ENCODE data around the gene DLL4.

The DLL4 gene

GRCh38 chr15:40926659-40927494 is 2.3 kb upstream of the DLL4 start:
- DNase-seq (ENCODE audit: low read depth) = no peak

GRCh38 chr15:40927495-40927872 is 1.7 kb upstream of the DLL4 start:
- DNase-seq (ENCODE audit: low read depth) = no peak

- no peak for DNase-seq (ENCODE audit: low read depth)
Measured at GRCh38 chr15:40927873-40928806, 1.0 kb upstream of the DLL4 start.

GRCh38 chr15:40929660-40930429 is 705 bp downstream of the DLL4 start:
- no peak for DNase-seq (ENCODE audit: low read depth)

- DNase-seq (ENCODE audit: low read depth) = no peak
Measured at GRCh38 chr15:40930430-40931299, 1.5 kb downstream of the DLL4 start.

- DNase-seq (ENCODE audit: low read depth) = no peak
Measured at GRCh38 chr15:40931300-40932142, 2.4 kb downstream of the DLL4 start.

GRCh38 chr15:40932156-40932555 is 3.0 kb downstream of the DLL4 start:
- no peak for DNase-seq (ENCODE audit: low read depth)

- no peak for DNase-seq (ENCODE audit: low read depth)
Measured at GRCh38 chr15:40932649-40933516, 3.7 kb downstream of the DLL4 start.

- DNase-seq (ENCODE audit: low read depth) = no peak
Measured at GRCh38 chr15:40933517-40933902, 4.4 kb downstream of the DLL4 start.

- no peak for DNase-seq (ENCODE audit: low read depth)
Measured at GRCh38 chr15:40934457-40934856, 5.3 kb downstream of the DLL4 start.

GRCh38 chr15:40936234-40936708 is 7.1 kb downstream of the DLL4 start:
- DNase-seq (ENCODE audit: low read depth) = no peak

GRCh38 chr15:40936709-40937666 is 7.8 kb downstream of the DLL4 start:
- DNase-seq (ENCODE audit: low read depth) = no peak

GRCh38 chr15:40937762-40938535 is 8.8 kb downstream of the DLL4 start:
- no peak for DNase-seq (ENCODE audit: low read depth)

- no peak for DNase-seq (ENCODE audit: low read depth)
Measured at GRCh38 chr15:40938536-40938870, 9.4 kb downstream of the DLL4 start.

- DNase-seq (ENCODE audit: low read depth) = no peak
Measured at GRCh38 chr15:40940296-40940801, 11.2 kb downstream of the DLL4 start.

GRCh38 chr15:40941068-40941527 is 12.0 kb downstream of the DLL4 start:
- no peak for DNase-seq (ENCODE audit: low read depth)

All from T-helper 22 cell (primary cell).